Embryonic facial prominence (tissue), 1 donor: ENCODE measurements around the gene EFTUD2.
"Not testable (repeated sequence)": the region's sequence is repeated elsewhere in the genome, so short reads cannot be mapped to it uniquely, and the experiment has no call there.

ENCODE experiments used
- DNase-seq: peaks from one replicate; pipeline ENCODE4 v3.0.0-alpha.2; 2016; ENCODE audit errors: extremely low spot score

EFTUD2 gene

GRCh38 chr17:44848961-44849489 lies 50.2 kb downstream of the EFTUD2 start:
- DNase-seq: no peak

GRCh38 chr17:44848257-44848795 lies 50.9 kb downstream of the EFTUD2 start:
- DNase-seq: no peak

- DNase-seq: no peak
Observed at GRCh38 chr17:44847586-44847985, 51.7 kb downstream of the EFTUD2 start, which contains the start of gene HIGD1B. Gene HIGD1B (plus strand): TSS chr17:44847883. CDS start chr17:44848153, 270 bp downstream.

- DNase-seq: no peak
Observed at GRCh38 chr17:44846206-44846605, 53.0 kb downstream of the EFTUD2 start.

- DNase-seq: no peak
Observed at GRCh38 chr17:44844390-44844830, 54.8 kb downstream of the EFTUD2 start.

DNA sequence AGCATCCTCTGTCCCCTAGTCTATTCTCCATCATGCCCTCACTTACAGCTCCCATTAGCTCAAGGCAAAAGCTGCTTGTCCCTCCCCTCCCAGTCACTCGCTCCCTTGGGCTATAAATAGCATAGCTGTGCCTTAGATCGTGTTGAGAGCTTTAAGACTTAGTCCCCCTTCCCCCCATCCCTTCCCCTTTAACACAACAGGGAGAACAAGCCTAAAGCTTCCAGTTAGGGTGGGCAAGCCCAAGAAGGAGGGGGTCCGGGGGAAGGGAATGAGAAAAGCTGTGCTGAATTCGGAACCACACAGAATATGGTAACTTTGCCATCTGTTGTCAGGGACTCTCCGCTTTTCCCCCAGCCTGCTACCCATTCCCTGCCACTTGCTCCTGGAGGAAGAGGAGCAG lies 56.5 kb downstream of the EFTUD2 start:
- DNase-seq: no peak

GRCh38 chr17:44840936-44841335 lies 58.3 kb downstream of the EFTUD2 start:
- DNase-seq: no peak

- no peak for DNase-seq
Observed at GRCh38 chr17:44840274-44840673, 59.0 kb downstream of the EFTUD2 start.

- no peak for DNase-seq
Observed at GRCh38 chr17:44837196-44837595, 62.0 kb downstream of the EFTUD2 start.

DNA sequence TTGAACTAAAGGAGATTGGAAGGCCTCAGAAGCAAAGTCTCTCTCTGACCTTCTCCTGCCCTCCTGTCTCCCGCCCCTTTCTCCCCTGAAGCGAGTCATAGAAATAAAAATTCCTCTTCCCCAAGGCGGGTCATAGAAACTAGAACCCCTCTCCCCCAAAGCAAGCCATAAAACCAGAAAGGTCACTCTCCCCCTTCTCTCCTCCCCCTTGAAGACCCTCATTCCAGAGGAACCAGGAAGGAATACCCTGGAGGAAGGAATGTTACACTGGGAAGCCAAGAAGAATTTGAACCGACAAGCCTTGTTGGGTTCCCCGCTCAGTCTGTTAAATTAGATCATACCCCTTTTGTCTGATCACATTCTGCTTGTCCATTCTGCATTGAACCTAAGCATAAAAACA lies 66.4 kb downstream of the EFTUD2 start:
- no peak for DNase-seq

GRCh38 chr17:44831371-44831770 lies 67.9 kb downstream of the EFTUD2 start:
- DNase-seq: no peak

DNA sequence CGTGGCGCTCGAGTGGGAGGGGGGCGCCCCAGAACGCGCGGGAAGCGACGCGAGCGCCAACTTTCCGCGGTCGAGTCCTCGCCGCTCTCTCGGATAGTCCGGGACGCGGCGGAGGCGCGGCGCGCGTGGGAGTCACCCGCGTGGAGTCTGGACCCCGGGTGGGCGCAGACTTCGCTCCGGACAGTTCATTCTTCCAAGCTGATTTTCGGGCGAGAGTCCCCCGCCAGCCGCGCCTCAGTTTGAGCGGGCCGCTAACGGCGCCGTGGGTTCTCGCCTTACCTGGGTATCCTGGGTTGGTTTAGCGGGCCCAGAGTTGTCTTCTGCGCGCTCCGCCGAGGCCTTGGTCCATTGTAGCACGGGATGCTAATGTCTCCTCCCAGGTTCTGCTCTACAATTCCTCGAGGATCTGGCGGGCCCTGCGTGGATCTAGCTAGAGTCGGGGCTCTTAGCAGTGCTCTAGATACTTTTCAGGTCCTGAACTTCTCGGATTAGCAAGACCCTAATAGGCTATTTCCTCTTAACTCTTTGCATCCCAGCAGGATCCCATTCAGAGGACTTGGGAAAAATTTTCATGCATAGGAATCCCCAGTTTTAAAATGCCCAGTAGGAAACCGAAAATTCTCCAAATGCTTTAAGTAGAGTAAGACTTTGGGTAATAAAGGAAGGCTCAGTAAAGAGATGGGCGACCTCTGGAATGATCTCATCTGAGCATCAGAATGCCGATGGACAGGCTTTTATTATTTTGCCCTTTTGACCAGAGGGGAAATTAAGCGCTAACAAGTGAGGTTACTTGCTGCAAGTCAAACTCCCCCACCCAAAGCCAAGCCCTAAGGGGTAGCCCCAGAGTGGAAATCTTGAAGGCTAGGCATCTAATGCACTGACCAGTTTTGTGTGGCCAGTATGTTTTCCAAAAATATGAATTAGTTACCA lies 68.6 kb downstream of the EFTUD2 start:
- no peak for DNase-seq

DNA sequence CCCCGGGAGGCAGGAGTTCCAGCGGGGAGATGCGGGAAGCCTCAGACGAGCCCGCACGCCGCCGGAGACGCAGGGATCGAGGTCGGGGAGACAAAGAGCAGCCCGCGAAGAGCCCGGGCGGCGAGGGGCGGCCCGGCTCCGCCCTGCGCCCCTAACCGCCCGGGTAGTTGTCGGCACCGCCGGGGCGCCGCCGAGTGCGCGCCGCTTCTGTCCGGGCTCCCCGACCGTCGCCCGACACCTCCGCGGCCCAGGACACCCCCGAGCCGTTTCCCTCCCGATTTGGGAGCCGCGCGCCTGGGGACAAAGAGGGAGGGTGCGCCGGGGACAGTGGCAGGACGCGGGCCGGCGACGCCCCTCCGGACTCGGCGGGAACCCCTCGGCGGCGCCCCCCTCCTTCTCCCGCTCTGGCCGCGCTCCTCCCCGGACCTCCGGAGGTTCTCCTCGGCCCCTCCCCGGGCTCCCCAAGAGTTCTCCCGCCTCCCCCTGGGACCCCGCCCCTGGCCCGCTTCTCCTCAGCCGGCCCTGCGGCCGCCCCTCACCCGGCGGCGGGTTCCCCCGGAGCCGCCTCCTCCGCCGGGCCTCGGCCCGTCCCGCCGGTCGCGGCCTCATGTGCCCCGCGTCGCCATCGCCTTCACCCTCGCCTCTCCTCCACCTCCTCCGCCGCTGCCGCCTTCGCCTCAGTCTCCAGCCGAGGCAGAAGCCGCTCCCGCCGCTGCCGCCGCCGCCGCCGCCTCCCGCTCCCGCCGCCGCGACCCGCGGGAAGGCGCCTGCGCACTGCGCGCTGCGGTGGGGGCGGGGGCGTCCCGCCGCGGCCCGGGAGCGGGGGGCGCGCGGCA lies 69.5 kb downstream of the EFTUD2 start, which contains the start of gene GJC1:
Gene GJC1 (minus strand): TSS at position 765 of the 836 bp plus-strand sequence. CDS start 24,470 bp downstream, outside the sequence.
- DNase-seq: no peak

DNA sequence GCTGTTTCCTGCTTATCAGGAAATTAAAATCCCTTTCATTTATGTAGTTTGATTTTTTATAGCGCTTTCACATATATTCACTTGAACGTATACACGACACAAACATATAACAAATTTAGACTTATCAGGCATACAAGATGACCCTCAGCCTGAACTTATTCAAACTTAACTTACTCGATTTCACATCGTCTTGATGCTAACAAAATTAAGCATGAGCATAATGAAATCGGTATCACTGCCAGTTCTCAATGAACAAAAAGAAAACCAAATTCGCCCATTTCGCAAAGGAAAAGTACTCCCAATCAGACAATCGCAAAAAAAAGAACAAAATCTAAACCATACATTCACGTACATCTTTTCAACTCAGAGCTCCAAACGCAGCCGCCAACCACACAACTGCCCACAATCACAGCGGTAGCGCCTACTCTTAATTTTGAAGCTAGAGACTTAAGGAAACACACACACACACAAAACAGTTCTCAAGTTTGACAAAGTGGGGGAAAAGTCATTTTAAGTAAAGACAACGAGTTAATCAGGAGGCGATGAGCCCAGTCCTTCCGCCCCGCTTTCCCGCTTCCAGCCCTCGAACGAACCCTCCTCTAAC lies 70.2 kb downstream of the EFTUD2 start:
- no peak for DNase-seq

DNA sequence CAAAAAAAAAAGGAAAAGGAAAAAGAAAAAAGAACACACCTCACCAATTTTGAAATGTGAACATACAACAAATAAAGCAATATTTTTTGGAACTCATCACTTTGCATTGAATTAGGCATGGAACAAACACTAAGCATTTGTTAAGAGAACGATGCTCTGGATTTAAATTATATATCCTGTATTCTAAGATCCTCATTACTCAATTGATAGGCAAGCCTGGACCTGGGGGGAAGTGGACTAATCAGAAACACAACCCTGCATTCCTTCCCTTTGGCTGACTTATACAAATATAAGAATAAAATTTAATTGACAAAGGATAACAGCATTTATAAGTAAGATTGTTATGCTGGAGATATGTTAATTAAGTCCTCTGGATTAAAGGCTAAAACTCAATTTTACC lies 71.4 kb downstream of the EFTUD2 start:
- no peak for DNase-seq

GRCh38 chr17:44826123-44826790 lies 73.0 kb downstream of the EFTUD2 start:
- no peak for DNase-seq

- DNase-seq: not testable (repeated sequence)
Observed at GRCh38 chr17:44825236-44825635, 74.0 kb downstream of the EFTUD2 start.

DNA sequence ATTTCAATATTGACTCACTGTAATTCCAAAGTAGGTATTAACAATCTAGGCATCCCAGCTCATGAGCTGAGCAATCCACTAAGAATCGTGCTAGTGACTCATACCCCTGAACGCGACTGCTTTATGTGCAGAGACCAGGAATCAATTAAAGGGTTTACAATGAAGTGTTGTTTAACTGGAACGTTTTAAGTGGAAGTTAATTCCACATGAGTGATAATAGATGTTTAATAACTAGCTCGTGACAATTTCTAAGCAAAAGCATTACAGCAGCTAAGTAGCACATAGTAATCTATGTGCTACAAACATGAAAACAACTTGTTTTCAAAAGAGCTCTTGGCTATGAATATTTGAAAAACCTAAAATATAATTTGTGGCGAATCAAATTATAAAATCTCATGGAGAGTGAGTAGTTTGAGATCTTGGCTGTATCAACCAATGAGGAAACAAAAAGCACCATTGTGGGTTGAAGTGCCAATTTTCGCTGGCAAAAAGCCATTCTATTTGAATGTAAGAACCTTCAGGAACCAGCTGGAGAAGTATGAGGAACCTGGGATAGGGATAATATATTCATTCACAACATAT lies 78.5 kb downstream of the EFTUD2 start:
- no peak for DNase-seq

DNA sequence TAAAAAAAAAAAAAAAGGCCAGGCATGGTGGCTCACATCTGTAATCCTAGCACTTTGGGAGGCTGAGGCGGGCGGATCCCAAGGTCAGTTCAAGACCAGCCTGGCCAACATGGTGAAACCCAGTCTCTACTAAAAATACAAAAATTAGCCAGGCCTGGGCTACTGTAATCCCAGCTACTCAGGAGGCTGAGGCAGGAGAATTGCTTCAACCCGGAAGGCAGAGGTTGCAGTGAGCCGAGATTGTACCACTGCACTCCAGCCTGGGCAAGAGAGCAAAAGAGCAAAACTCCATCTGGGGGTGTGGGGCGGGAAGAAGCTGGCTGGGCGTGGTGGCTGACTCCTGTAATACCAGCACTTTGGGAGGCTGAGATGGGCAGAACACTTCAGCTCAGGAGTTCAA lies 80.7 kb downstream of the EFTUD2 start:
- not testable (repeated sequence) for DNase-seq

- DNase-seq: no peak
Observed at GRCh38 chr17:44812263-44812662, 87.0 kb downstream of the EFTUD2 start.
